Measurements from ENCODE around the gene KCNN1.
"Not testable (repeated sequence)": the region's sequence is repeated elsewhere in the genome, so short reads cannot be mapped to it uniquely, and the experiment has no call there.

KCNN1 gene

GRCh38 chr19:17969096-17969792 is 2.3 kb downstream of the KCNN1 start:
- DNase-seq = no peak

GRCh38 chr19:17972230-17972629 is 5.3 kb downstream of the KCNN1 start:
- no peak for DNase-seq

DNA sequence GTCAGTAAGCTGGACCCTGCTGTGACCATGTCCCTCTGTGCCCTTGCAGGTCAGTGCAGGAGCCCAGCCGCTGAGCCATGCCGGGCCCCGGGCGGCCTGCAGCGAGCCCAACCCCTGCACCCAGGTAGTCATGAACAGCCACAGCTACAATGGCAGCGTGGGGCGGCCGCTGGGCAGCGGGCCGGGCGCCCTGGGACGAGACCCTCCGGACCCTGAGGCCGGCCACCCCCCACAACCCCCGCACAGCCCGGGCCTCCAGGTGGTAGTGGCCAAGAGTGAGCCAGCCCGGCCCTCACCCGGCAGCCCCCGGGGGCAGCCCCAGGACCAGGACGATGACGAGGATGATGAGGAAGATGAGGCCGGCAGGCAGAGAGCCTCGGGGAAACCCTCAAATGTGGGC is 6.9 kb downstream of the KCNN1 start:
- DNase-seq = no peak

DNA sequence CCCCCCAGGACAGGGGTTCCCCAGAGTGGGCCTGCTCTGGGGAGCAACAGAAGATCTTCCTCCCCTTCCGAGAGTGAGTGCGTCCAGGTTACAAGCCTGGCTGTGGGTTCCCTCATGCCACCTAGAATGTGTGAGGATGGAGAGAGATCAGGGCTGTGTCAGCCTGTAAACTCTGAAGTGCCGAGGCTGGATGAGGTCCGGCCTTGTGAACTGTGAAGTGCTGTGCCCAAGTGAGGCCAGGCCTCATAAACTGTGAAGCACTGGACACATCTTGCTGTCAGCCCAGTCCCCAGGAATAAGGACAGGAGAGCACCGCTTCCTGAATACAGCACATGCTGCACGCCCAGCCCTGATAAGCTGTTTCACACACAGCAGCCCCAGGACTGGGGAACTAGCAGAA is 7.6 kb downstream of the KCNN1 start:
- DNase-seq = no peak

- DNase-seq = no peak
Measured at GRCh38 chr19:17975032-17975431, 8.1 kb downstream of the KCNN1 start.

- no peak for DNase-seq
Measured at GRCh38 chr19:17977021-17977420, 10.1 kb downstream of the KCNN1 start.

- no peak for DNase-seq
Measured at GRCh38 chr19:17977488-17977887, 10.6 kb downstream of the KCNN1 start.

- DNase-seq = no peak
Measured at GRCh38 chr19:17981611-17982010, 14.7 kb downstream of the KCNN1 start.

GRCh38 chr19:17982430-17982829 is 15.5 kb downstream of the KCNN1 start:
- DNase-seq = no peak

GRCh38 chr19:17985037-17985818 is 18.3 kb downstream of the KCNN1 start:
- DNase-seq = no peak

DNA sequence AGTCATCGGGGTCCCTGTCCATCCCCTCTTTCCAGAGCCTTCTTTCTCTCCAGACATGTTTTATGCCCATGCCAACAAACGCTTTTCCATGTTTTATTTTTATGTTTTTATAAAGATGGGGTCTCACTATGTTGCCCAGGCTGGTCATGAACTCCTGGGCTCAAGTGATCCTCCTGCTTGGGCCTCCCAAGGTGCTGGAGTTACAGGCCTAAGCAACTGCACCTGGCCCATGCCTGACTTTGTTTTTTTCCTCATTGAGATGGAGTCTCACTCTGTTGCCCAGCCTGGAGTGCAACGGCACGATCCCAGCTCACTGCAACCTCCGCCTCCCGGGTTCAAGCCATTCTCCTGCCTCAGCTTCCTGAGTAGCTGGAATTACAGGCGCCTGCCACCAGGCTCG is 19.7 kb downstream of the KCNN1 start:
- DNase-seq = not testable (repeated sequence)

DNA sequence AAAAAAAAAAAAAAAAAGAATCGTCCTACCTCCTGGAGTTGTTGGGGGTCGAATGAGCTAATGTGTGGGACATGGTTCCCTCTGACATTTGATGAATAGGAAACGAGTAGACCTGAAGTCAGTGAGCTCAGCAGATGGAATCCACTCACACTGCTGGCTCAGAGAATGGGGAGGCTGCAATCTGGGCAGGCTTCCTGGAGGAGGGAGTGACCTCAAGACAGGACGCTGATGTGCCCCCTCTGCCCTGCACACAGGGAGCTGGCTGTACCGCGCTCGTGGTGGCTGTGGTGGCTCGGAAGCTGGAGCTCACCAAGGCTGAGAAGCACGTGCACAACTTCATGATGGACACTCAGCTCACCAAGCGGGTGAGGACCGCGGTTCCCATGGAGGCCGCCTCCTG is 21.3 kb downstream of the KCNN1 start:
- DNase-seq = no peak

DNA sequence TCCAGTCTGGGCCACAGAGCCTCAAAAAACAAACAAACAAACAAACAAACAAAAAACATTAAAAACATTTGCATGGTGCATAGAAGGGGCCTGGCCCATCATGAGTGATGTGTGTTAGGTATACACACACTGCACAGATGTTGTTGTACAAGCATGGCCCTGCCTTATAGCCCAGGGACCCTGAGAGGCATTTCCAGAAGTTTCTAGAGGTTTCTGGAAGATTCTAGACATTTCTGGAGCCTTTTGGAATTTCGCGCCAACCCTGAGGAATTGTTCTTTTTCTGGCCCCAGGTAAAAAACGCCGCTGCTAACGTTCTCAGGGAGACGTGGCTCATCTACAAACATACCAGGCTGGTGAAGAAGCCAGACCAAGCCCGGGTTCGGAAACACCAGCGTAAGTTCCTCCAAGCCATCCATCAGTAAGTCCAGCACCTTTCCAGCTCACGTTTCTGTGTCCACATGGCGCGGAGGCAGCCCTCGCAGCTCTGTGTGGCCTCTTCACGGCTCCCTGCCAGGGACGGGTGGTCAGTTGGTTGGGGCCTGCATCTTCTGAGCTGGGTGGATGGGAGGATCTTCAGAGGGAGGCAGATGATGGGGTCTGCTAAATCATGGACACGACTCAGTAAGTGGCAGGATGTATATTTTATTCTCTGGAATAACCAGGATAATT is 22.7 kb downstream of the KCNN1 start:
- no peak for DNase-seq

DNA sequence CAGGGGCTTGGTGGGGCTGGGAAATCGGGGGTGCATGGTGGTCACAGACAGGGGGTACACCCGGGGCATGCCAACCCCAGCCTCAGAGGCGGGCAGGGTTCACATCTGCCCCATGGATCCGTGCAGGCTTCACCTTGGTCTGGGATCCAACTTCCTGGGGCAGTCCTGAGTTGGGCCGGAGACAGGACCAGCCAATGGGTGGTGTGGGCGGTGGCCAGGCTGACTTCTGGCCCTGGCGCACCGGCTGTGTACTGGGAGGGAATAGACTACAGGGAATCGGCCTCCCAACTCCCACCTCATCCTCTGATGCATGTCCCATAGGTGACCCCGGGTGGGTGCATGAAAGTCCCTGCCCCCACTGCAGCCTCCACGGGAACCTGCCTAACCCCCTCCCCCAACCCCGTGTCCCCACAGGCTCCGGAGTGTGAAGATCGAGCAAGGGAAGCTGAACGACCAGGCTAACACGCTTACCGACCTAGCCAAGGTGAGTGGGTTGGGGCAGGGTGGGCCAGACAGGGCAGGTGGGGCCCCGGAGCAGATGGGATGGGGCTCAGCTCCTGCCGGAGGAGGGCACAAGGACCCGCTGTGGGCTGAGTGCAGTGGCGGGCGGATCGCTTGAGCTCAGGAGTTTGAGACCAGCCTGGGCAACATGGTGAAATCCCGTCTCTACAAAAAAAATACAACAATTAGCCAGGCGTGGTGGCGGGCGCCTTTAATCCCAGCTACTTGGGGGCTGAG is 26.3 kb downstream of the KCNN1 start:
- DNase-seq = no peak

- DNase-seq = peak in 1 of 2 experiments; percentile 41
Measured at GRCh38 chr19:17996826-17997316, 30.0 kb downstream of the KCNN1 start.

- DNase-seq = no peak
Measured at GRCh38 chr19:17997969-17998826, 31.3 kb downstream of the KCNN1 start.

- DNase-seq = no peak
Measured at GRCh38 chr19:17998827-17999150, 31.9 kb downstream of the KCNN1 start.

- DNase-seq = no peak
Measured at GRCh38 chr19:17999684-18000479, 33.0 kb downstream of the KCNN1 start.

DNA sequence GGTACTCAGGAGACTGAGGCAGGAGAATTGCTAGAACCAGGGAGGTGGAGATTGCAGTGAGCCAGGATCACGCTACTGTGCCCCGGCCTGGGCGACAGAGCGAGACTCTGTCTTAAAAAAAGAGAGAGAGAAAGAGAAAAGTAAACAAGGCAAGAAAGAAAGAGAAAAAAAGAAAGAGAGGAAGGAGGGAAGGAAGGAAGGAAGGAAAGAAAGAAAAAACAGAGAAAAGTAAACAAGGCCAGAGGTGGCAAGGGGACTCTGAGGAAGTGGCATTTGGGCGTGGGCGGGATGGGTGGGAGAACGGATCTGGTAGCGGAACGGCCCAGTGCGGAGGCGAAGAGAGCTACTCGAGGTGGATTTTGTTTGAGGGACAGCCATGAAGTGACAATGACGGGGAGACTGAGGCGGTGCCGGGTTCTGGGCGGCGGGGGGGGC is 33.6 kb downstream of the KCNN1 start:
- DNase-seq = no peak

- no peak for DNase-seq
Measured at GRCh38 chr19:18000915-18001776, 34.2 kb downstream of the KCNN1 start.
